Measurements from ENCODE around the gene NBR1. TPM values are rescaled to one million over a fixed set of nuclear protein-coding genes. Genes with fewer than 3 reads are reported as not detected.

The NBR1 gene
- total RNA-seq (2022; extraction: Qiagen RNA extraction; ENCODE audit: low read depth) = 31.8 to 47.2 TPM (median 41.3 TPM) in 5 replicates

GRCh38 chr17:43170766-43171585 lies at the start of gene NBR1:
Gene NBR1 (plus strand): TSS chr17:43171214. CDS start chr17:43175800, 4,586 bp downstream.

DNA sequence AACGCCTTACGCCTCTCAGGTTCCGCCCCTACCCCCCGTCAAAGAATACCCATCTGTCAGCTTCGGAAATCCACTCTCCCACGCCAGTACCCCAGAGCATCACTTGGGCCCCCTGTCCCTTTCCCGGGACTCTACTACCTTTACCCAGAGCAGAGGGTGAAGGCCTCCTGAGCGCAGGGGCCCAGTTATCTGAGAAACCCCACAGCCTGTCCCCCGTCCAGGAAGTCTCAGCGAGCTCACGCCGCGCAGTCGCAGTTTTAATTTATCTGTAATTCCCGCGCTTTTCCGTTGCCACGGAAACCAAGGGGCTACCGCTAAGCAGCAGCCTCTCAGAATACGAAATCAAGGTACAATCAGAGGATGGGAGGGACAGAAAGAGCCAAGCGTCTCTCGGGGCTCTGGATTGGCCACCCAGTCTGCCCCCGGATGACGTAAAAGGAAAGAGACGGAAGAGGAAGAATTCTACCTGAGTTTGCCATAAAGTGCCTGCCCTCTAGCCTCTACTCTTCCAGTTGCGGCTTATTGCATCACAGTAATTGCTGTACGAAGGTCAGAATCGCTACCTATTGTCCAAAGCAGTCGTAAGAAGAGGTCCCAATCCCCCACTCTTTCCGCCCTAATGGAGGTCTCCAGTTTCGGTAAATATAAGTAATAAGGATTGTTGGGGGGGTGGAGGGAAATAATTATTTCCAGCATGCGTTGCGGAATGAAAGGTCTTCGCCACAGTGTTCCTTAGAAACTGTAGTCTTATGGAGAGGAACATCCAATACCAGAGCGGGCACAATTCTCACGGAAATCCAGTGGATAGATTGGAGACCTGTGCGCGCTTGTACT lies 45.7 kb upstream of the NBR1 start, which contains the start of gene BRCA1:
Gene BRCA1, minus strand, starts transcription at position 232 of the 834 bp plus-strand sequence. CDS start 1,268 bp downstream, outside the sequence.

GRCh38 chr17:43211480-43212402 lies 40.7 kb downstream of the NBR1 start, which contains the start of gene TMEM106A:
Gene TMEM106A (plus strand): TSS chr17:43211875. CDS start chr17:43213042, 1,167 bp downstream.

GRCh38 chr17:43228020-43228782 lies 57.2 kb downstream of the NBR1 start, which contains the start of gene CCDC200:
Gene CCDC200 (minus strand): TSS chr17:43228623. CDS start chr17:43228554, 69 bp downstream.

DNA sequence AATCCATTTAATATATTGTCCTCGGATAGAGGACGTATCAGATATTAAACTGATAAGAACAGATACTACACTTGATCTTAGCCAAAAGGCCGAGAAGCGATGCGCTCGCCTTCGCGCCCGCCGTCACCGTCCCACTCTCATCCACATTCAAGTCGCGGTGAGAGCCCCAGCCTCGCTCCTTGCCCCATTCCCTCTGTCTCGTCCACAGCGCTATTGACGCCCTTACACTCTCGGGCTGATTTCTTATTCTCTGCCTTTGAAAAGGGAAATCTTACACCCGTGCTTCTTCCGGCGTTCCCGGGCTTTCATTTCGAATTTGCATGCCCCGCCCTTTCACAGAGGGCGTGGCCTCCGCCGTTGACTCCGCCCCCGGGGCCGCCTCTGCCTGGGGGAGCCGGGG lies 62.9 kb downstream of the NBR1 start, which contains the start of gene RNU2-1:
Gene RNU2-1, minus strand, starts transcription at position 101 of the 400 bp plus-strand sequence.

Other genes with a start within 250 kb of the NBR1 start
- gene AARSD1, start 206.8 kb upstream of the NBR1 start, total RNA-seq (2022; extraction: Qiagen RNA extraction; ENCODE audit: low read depth) = 55.2 to 67.7 TPM (median 59.1 TPM) in 5 replicates
- 0.69 to 1.2 TPM (median 0.74 TPM) in 5 replicates for gene PTGES3L, start 191.1 kb upstream of the NBR1 start, total RNA-seq (2022; extraction: Qiagen RNA extraction; ENCODE audit: low read depth)
- gene RUNDC1, start 190.6 kb upstream of the NBR1 start, total RNA-seq (2022; extraction: Qiagen RNA extraction; ENCODE audit: low read depth) = 18.0 to 23.7 TPM (median 21.3 TPM) in 5 replicates
- gene RPL27, start 172.8 kb upstream of the NBR1 start, total RNA-seq (2022; extraction: Qiagen RNA extraction; ENCODE audit: low read depth) = 2,630 to 3,512 TPM (median 2,993 TPM) in 5 replicates
- gene IFI35, start 164.4 kb upstream of the NBR1 start, total RNA-seq (2022; extraction: Qiagen RNA extraction; ENCODE audit: low read depth) = 16.0 to 22.6 TPM (median 19.8 TPM) in 5 replicates
- 202 to 253 TPM (median 231 TPM) in 5 replicates for gene VAT1, start 148.8 kb upstream of the NBR1 start, total RNA-seq (2022; extraction: Qiagen RNA extraction; ENCODE audit: low read depth)
- gene RND2, start 146.0 kb upstream of the NBR1 start, total RNA-seq (2022; extraction: Qiagen RNA extraction; ENCODE audit: low read depth) = 0.13 to 0.25 TPM (median 0.16 TPM) in 4 of 5 replicates, not detected in the other
- 25.7 to 31.2 TPM (median 28.2 TPM) in 5 replicates for gene BRCA1, start 45.9 kb upstream of the NBR1 start, total RNA-seq (2022; extraction: Qiagen RNA extraction; ENCODE audit: low read depth)
- gene TMEM106A, start 40.7 kb downstream of the NBR1 start, total RNA-seq (2022; extraction: Qiagen RNA extraction; ENCODE audit: low read depth) = 0.80 to 1.8 TPM (median 0.97 TPM) in 5 replicates
- gene CCDC200, start 57.4 kb downstream of the NBR1 start, total RNA-seq (2022; extraction: Qiagen RNA extraction; ENCODE audit: low read depth) = not detected in 5 replicates
- gene RNU2-1, start 62.8 kb downstream of the NBR1 start, total RNA-seq (2022; extraction: Qiagen RNA extraction; ENCODE audit: low read depth) = not detected in 5 replicates
- 15.4 to 28.0 TPM (median 23.1 TPM) in 5 replicates for gene ARL4D, start 227.8 kb downstream of the NBR1 start, total RNA-seq (2022; extraction: Qiagen RNA extraction; ENCODE audit: low read depth)

Data from A549 treated with ZK216348 at 1 μM for 4 hours (cell line).